SK-N-SH (cell line): Measurements from ENCODE around the gene NFKB2. TPM values are rescaled to one million over a fixed set of nuclear protein-coding genes. Genes with fewer than 3 reads are reported as not detected.

ENCODE experiments used
- CTCF ChIA-PET: fragments of 300-600, 350-600 bp; formaldehyde crosslinking; extraction: SDS; loops from one replicate; lab custom pipeline; 2021; lab: Yijun Ruan, JAX
- POLR2A ChIA-PET: fragments of 350-600 bp; sonication (Branson Sonifier 250); formaldehyde crosslinking; extraction: SDS; loops from one replicate; lab custom pipeline; 2020; ENCODE audit warnings: antibody characterized with exemption, inconsistent platforms; lab: Yijun Ruan, JAX
- DNase-seq: peaks from one replicate; pipeline ENCODE4 v3.0.0; 2012
- H2AFZ ChIP-seq: fragments of 200-600 bp; sonication (generic); 2 replicates; pipeline ENCODE4 v1.8.1; 2016; ENCODE audit warnings: antibody characterized with exemption, mild to moderate bottlenecking, low read depth
- H3F3A ChIP-seq: fragments of 200-600 bp; sonication (generic); replicated peaks from 2 replicates; pipeline ENCODE3; 2016; ENCODE audit warnings: antibody characterized with exemption, mild to moderate bottlenecking; ENCODE audit not compliant: insufficient read depth
- H3K27ac ChIP-seq, 2 experiments: fragments of 200-500 bp in 1 of 2; fragments of 200-600 bp in 1 of 2; sonication (Bioruptor generic) in 1 of 2; sonication (generic), shearing (Covaris generic) in 1 of 2; 2 replicates each; pipeline versions ENCODE4 v1.5.1 to v1.6.1; 2014 to 2016; ENCODE audit warnings: low read depth in 2 of 2, inconsistent platforms in 1 of 2, low read length in 1 of 2, mild to moderate bottlenecking in 1 of 2, mixed read lengths in 1 of 2
- H3K27me3 ChIP-seq: fragments of 200-600 bp; sonication (generic), shearing (Covaris generic); 2 replicates; pipeline ENCODE4 v1.6.1; 2016; ENCODE audit warnings: mixed run types; ENCODE audit not compliant: insufficient read depth
- H3K36me3 ChIP-seq, 2 experiments: fragments of 200-500 bp in 1 of 2; fragments of 200-600 bp in 1 of 2; sonication (Bioruptor generic) in 1 of 2; sonication (generic) in 1 of 2; replicated peaks in 1 of 2; 2 replicates each; pipeline versions ENCODE3 to v1.5.1; 2014 to 2016; ENCODE audit warnings: low read length in 1 of 2, mild to moderate bottlenecking in 1 of 2; ENCODE audit not compliant: insufficient read depth in 2 of 2, control insufficient read depth in 1 of 2
- H3K4me1 ChIP-seq, 2 experiments: fragments of 200-500 bp in 1 of 2; fragments of 200-600 bp in 1 of 2; sonication (Bioruptor generic) in 1 of 2; sonication (generic), shearing (Covaris generic) in 1 of 2; 2 replicates each; pipeline versions ENCODE4 v1.5.1 to v1.6.1; 2014 to 2016; ENCODE audit warnings: low read depth in 1 of 2, low read length in 1 of 2, mixed run types in 1 of 2; ENCODE audit not compliant: insufficient read depth in 2 of 2, control insufficient read depth in 1 of 2
- H3K4me2 ChIP-seq: fragments of 200-600 bp; sonication (generic), shearing (Covaris generic); 2 replicates; pipeline ENCODE4 v1.6.1; 2017; ENCODE audit warnings: mixed run types
- H3K4me3 ChIP-seq, 2 experiments: fragments of 200-500 bp in 1 of 2; fragments of 200-600 bp in 1 of 2; sonication (Bioruptor generic) in 1 of 2; sonication (generic), shearing (Covaris generic) in 1 of 2; 2 replicates each; pipeline versions ENCODE4 v1.5.1 to v1.8.1; 2014 to 2016; ENCODE audit warnings: low read depth in 2 of 2, inconsistent platforms in 1 of 2, low read length in 1 of 2, mild to moderate bottlenecking in 1 of 2, mixed read lengths in 1 of 2, moderate library complexity in 1 of 2
- H3K79me2 ChIP-seq: fragments of 200-600 bp; sonication (generic); 2 replicates; pipeline ENCODE4 v1.8.1; 2017; ENCODE audit warnings: mild to moderate bottlenecking; ENCODE audit not compliant: insufficient read depth
- H3K9ac ChIP-seq: fragments of 200-600 bp; sonication (generic); 2 replicates; pipeline ENCODE4 v1.6.1; 2017; ENCODE audit warnings: mixed run types
- H3K9me2 ChIP-seq: fragments of 200-600 bp; sonication (generic); 2 replicates; pipeline ENCODE4 v1.6.1; 2017; ENCODE audit warnings: mixed run types
- H3K9me3 ChIP-seq: fragments of 200-600 bp; sonication (generic); 2 replicates; pipeline ENCODE4 v1.6.1; 2017; ENCODE audit warnings: mixed run types, mild to moderate bottlenecking, moderate library complexity
- H4K20me1 ChIP-seq: fragments of 200-600 bp; sonication (generic); 2 replicates; pipeline ENCODE4 v1.6.1; 2017; ENCODE audit warnings: mild to moderate bottlenecking, mixed run types; ENCODE audit not compliant: insufficient read depth
- ELF1 ChIP-seq: IDR thresholded peaks from 2 replicates; pipeline ENCODE4 v1.4.0; 2012
- GATA2 ChIP-seq: sonication (generic); formaldehyde crosslinking; IDR thresholded peaks from 2 replicates; pipeline ENCODE4 v1.5.0; 2020; ENCODE audit warnings: mild to moderate bottlenecking, missing genetic modification reagents
- MEF2A ChIP-seq: IDR thresholded peaks from 2 replicates; pipeline ENCODE4 v1.4.0; 2012; ENCODE audit warnings: low read depth, borderline replicate concordance
- MXI1 ChIP-seq: IDR thresholded peaks from 2 replicates; pipeline ENCODE4 v1.6.1; 2012; ENCODE audit warnings: mild to moderate bottlenecking, low read depth, low read length, improper control_type of control experiment
- NRF1 ChIP-seq: IDR thresholded peaks from 2 replicates; pipeline ENCODE4 v1.6.1; 2012; ENCODE audit warnings: low read depth, mild to moderate bottlenecking, low read length
- RAD21 ChIP-seq: IDR thresholded peaks from 2 replicates; pipeline ENCODE4 v1.6.1; 2012; ENCODE audit warnings: mild to moderate bottlenecking, low read length
- RCOR1 ChIP-seq: fragments of 150-350 bp; IDR thresholded peaks from 2 replicates; pipeline ENCODE4 v1.6.1; 2017; ENCODE audit warnings: antibody characterized with exemption, low read length
- REST ChIP-seq: IDR thresholded peaks from 2 replicates; pipeline ENCODE4 v1.6.1; 2012; ENCODE audit warnings: mild to moderate bottlenecking, low read depth, low read length, moderate library complexity
- RXRA ChIP-seq: IDR thresholded peaks from 2 replicates; pipeline ENCODE4 v1.4.0; 2012; ENCODE audit warnings: low read depth, mild to moderate bottlenecking, borderline replicate concordance
- TEAD4 ChIP-seq: IDR thresholded peaks from 2 replicates; pipeline ENCODE4 v1.4.0; 2012; ENCODE audit warnings: mild to moderate bottlenecking, borderline replicate concordance; ENCODE audit not compliant: insufficient read depth
- USF2 ChIP-seq: fragments of 150-350 bp; IDR thresholded peaks from 2 replicates; pipeline ENCODE4 v1.6.1; 2017; ENCODE audit warnings: antibody characterized with exemption, low read length, low read depth, borderline replicate concordance
- WGBS: methylation state at CpG from one replicate; pipeline ENCODE4 v1.1.6; 2017; ENCODE audit warnings: low lambda C conversion rate; 5-methylcytosine and 5-hydroxymethylcytosine counted together
- polyA plus RNA-seq, 3 experiments: library from polyadenylated mRNA; depleted of rRNA; stranded (reverse); fragments of >200 nt; gene quantifications; 2 replicates each; pipeline ENCODE4 v1.2.3, GENCODE V29; 2012
- TF ChIP-seq, protein P1 (sequence below): IDR thresholded peaks from 2 replicates; pipeline ENCODE4 v1.4.0; 2012; ENCODE audit warnings: low read depth, borderline replicate concordance
- TF ChIP-seq, protein P2 (sequence below): fragments of 150-350 bp; IDR thresholded peaks from 2 replicates; pipeline ENCODE4 v1.6.1; 2016; ENCODE audit warnings: mild to moderate bottlenecking, low read depth, low read length

Gene NFKB2
- polyA plus RNA-seq, 1 of the 3 experiments (the other 2 are of a cell fraction): 26.6 TPM

DNA sequence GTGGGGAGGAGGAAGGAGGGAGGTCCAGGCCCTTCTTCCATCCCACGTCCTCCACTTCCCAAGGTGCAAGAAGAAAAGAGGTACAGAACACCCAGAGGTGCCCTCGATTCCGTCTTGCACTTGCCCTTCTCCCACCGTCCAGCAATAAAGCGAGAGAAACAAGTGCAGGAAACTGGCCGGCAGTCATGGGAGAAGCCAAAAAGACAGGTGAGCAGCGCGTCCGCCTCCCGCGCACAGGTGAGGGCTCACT, 54.5 kb downstream of the NFKB2 start:
- TF ChIP-seq ELF1: no peak
- no peak for TF ChIP-seq REST
- TF ChIP-seq MXI1: no peak
- no peak for TF ChIP-seq MEF2A
- TF ChIP-seq USF2: no peak
- TF ChIP-seq RXRA: no peak
- TF ChIP-seq, protein P1, sequence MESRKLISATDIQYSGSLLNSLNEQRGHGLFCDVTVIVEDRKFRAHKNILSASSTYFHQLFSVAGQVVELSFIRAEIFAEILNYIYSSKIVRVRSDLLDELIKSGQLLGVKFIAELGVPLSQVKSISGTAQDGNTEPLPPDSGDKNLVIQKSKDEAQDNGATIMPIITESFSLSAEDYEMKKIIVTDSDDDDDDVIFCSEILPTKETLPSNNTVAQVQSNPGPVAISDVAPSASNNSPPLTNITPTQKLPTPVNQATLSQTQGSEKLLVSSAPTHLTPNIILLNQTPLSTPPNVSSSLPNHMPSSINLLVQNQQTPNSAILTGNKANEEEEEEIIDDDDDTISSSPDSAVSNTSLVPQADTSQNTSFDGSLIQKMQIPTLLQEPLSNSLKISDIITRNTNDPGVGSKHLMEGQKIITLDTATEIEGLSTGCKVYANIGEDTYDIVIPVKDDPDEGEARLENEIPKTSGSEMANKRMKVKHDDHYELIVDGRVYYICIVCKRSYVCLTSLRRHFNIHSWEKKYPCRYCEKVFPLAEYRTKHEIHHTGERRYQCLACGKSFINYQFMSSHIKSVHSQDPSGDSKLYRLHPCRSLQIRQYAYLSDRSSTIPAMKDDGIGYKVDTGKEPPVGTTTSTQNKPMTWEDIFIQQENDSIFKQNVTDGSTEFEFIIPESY: no peak
- no peak for TF ChIP-seq RCOR1
- TF ChIP-seq, protein P2, sequence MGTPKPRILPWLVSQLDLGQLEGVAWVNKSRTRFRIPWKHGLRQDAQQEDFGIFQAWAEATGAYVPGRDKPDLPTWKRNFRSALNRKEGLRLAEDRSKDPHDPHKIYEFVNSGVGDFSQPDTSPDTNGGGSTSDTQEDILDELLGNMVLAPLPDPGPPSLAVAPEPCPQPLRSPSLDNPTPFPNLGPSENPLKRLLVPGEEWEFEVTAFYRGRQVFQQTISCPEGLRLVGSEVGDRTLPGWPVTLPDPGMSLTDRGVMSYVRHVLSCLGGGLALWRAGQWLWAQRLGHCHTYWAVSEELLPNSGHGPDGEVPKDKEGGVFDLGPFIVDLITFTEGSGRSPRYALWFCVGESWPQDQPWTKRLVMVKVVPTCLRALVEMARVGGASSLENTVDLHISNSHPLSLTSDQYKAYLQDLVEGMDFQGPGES: no peak
- TF ChIP-seq GATA2 (CRISPR knock-in tag): no peak
- no peak for TF ChIP-seq NRF1
- no peak for TF ChIP-seq RAD21
- TF ChIP-seq TEAD4: no peak
- TF ChIP-seq, all 33 proteins: peak for 0
- Histone ChIP-seq H3K9ac (peak overlapping the region; percentile 49; the same call in 1 of the 2 replicates), H3K27ac (peak overlapping the region in 1 of 2 experiments; percentile 66; a peak in 2 of 4 replicates), H3F3A (peaks cover 16% of the 10 kb centered on the region), H3K79me2 (no peaks in the 10 kb centered on the region), H3K4me3 (peak overlapping the region; percentile 62 to 71), H4K20me1 (no peaks in the 10 kb centered on the region), H3K4me2 (peak overlapping the region; percentile 80), H2AFZ (peak overlapping the region; percentile 96), H3K27me3 (no peaks in the 10 kb centered on the region), H3K36me3 (no peaks in the 10 kb centered on the region), H3K9me2 (no peaks in the 10 kb centered on the region), H3K4me1 (peaks cover 0 to 10% of the 10 kb centered on the region in 2 experiments; a peak in 2 of 4 replicates), H3K9me3 (no peaks in the 10 kb centered on the region)
- WGBS: 1% methylated on average over 11 of the region's 11 CpGs
- DNase-seq: no peak
- CTCF ChIA-PET: interaction anchor here (0.8 to 5.3 kb wide), 10 partner anchors 9 to 56 kb away, joined by 3 to 25 read pairs (median 4); partner anchors contain the start of genes CUEDC2, FBXL15 and SUFU
- POLR2A ChIA-PET: interaction anchor here (0.6 to 4.3 kb wide), 6 partner anchors 11 to 135 kb away, joined by 4 to 27 read pairs (median 6); partner anchors contain the start of genes CUEDC2 and FBXL15
